ENCODE measurements around the gene MAP7D2. TPM values are rescaled to one million over a fixed set of nuclear protein-coding genes. Genes with fewer than 3 reads are reported as not detected.

Gene MAP7D2
- total and polyA plus RNA-seq, 9 of the 15 experiments (the other 6 are each of a cell fraction or from before 2014, with no cell fraction given) = 0.01 to 0.04 (median 0.03) TPM; not detected in 4

GRCh38 chrX:20118065-20118824 is 1.5 kb upstream of the MAP7D2 start (continued):
- TF ChIP-seq NFYB (IDR thresholded peaks at IDR 0.05; ENCODE audit: extremely low read depth, insufficient read length) (no peak), IRF2 (CRISPR knock-in tag; IDR thresholded peaks at IDR 0.05) (no peak), ADNP (tag; IDR thresholded peaks at IDR 0.05) (no peak), ZNF277 (CRISPR knock-in tag; IDR thresholded peaks at IDR 0.05; ENCODE audit: borderline replicate concordance) (no peak), HMGXB4 (CRISPR knock-in tag; IDR thresholded peaks at IDR 0.05) (no peak), CHD1 (IDR thresholded peaks at IDR 0.05; ENCODE audit: low read length) (no peak), ZNF140 (CRISPR knock-in tag; IDR thresholded peaks at IDR 0.05) (no peak), JUND (IDR thresholded peaks at IDR 0.05; ENCODE audit: borderline replicate concordance, low read depth, low read length) (no peak), JUND (tag; IDR thresholded peaks at IDR 0.05; ENCODE audit: borderline replicate concordance, low read depth, low read length) (no peak)
